ENCODE data around the gene GLS.

GRCh38 chr2:190847504-190848081, 33.0 kb upstream of the GLS start:
- no peak for TF ChIP-seq CTCF (IDR thresholded peaks at IDR 0.05)
- TF ChIP-seq POLR2A (IDR thresholded peaks at IDR 0.05), result no peak

Measured in thyroid gland (tissue), 4 donors.